ENCODE measurements around the gene LIN28A.
"Not testable (repeated sequence)": the region's sequence is repeated elsewhere in the genome, so short reads cannot be mapped to it uniquely, and the experiment has no call there.

Gene LIN28A

GRCh38 chr1:26410706-26411623, at the start of gene LIN28A:
Gene LIN28A (plus strand): TSS chr1:26410817. CDS start chr1:26410892, 75 bp downstream.
- DNase-seq, result no peak

GRCh38 chr1:26361605-26362122, 49.0 kb upstream of the LIN28A start:
- DNase-seq, result no peak

- no peak for DNase-seq
These were observed 48.3 kb upstream of the LIN28A start for GRCh38 chr1:26362331-26362730.

- DNase-seq, result peak; percentile 84
These were observed 46.8 kb upstream of the LIN28A start for GRCh38 chr1:26363549-26364448.

- no peak for DNase-seq
These were observed 45.7 kb upstream of the LIN28A start for GRCh38 chr1:26364956-26365355.

- DNase-seq, result no peak
These were observed 43.2 kb upstream of the LIN28A start for GRCh38 chr1:26367441-26367840.

GRCh38 chr1:26368006-26368405, 42.6 kb upstream of the LIN28A start:
- DNase-seq, result no peak

GRCh38 chr1:26368486-26368885, 42.1 kb upstream of the LIN28A start:
- DNase-seq, result no peak

- no peak for DNase-seq
These were observed 39.8 kb upstream of the LIN28A start for GRCh38 chr1:26370591-26371382.

- DNase-seq, result no peak
These were observed 38.6 kb upstream of the LIN28A start for GRCh38 chr1:26372039-26372438.

- DNase-seq, result not testable (repeated sequence)
These were observed 38.0 kb upstream of the LIN28A start, which contains the start of gene ZNF683 for GRCh38 chr1:26372611-26373010. Gene ZNF683 (minus strand): TSS chr1:26372750. CDS start chr1:26368571, 4,179 bp downstream.

GRCh38 chr1:26373281-26373680, 37.3 kb upstream of the LIN28A start:
- DNase-seq, result no peak

GRCh38 chr1:26373789-26374188, 36.8 kb upstream of the LIN28A start:
- no peak for DNase-seq

GRCh38 chr1:26374361-26374760, 36.3 kb upstream of the LIN28A start:
- DNase-seq, result not testable (repeated sequence)

GRCh38 chr1:26375081-26375480, 35.5 kb upstream of the LIN28A start:
- DNase-seq, result no peak

GRCh38 chr1:26376050-26376449, 34.6 kb upstream of the LIN28A start:
- DNase-seq, result no peak

- DNase-seq, result peak; percentile 47
These were observed 32.3 kb upstream of the LIN28A start for GRCh38 chr1:26378088-26378878.

- no peak for DNase-seq
These were observed 31.8 kb upstream of the LIN28A start for GRCh38 chr1:26378879-26379251.

GRCh38 chr1:26384076-26384475, 26.5 kb upstream of the LIN28A start:
- DNase-seq, result no peak

GRCh38 chr1:26385063-26385462, 25.6 kb upstream of the LIN28A start:
- not testable (repeated sequence) for DNase-seq

GRCh38 chr1:26387447-26387846, 23.2 kb upstream of the LIN28A start:
- no peak for DNase-seq
